NB4 (cell line): ENCODE results near the gene MNAT1.

Experiments used
- DNase-seq: peaks from one replicate; pipeline ENCODE4 v3.0.0; 2010; ENCODE audit warnings: low read depth
- H3K4me3 ChIP-seq: one replicate; pipeline ENCODE4 v1.5.1; 2011; ENCODE audit warnings: mild to moderate bottlenecking, low read depth, low read length, moderate library complexity
- CTCF ChIP-seq: IDR thresholded peaks from one replicate; pipeline ENCODE4 v1.5.1; 2012; ENCODE audit warnings: low read depth, low read length
- MAX ChIP-seq: IDR thresholded peaks from 2 replicates; pipeline ENCODE4 v1.6.1; 2011; ENCODE audit warnings: low read depth, low read length
- MYC ChIP-seq: IDR thresholded peaks from 2 replicates; pipeline ENCODE4 v1.6.1; 2011; ENCODE audit warnings: low read depth, low read length
- POLR2A ChIP-seq: IDR thresholded peaks from 2 replicates; pipeline ENCODE4 v1.6.1; 2011; ENCODE audit warnings: mild to moderate bottlenecking; ENCODE audit not compliant: insufficient read length; ENCODE audit errors: extremely low read depth

Gene MNAT1

GRCh38 chr14:60956202-60956601 lies 221.6 kb downstream of the MNAT1 start:
- H3K4me3 ChIP-seq = no peak overlapping the region
- no peak for DNase-seq

GRCh38 chr14:60956632-60957031 lies 222.1 kb downstream of the MNAT1 start:
- H3K4me3 ChIP-seq = no peak overlapping the region
- TF ChIP-seq POLR2A (no peak), CTCF (no peak), MYC (no peak), MAX (no peak)
- no peak for DNase-seq

More at GRCh38 chr14:60956202-60956601, 221.6 kb downstream of the MNAT1 start:
- no peak for TF ChIP-seq CTCF
- TF ChIP-seq POLR2A = no peak

- TF ChIP-seq MYC (no peak), POLR2A (no peak), CTCF (no peak), MAX (no peak)
- H3K4me3 ChIP-seq = no peak overlapping the region
- DNase-seq = no peak
Measured at GRCh38 chr14:60958146-60958545, 223.6 kb downstream of the MNAT1 start.

- no peak overlapping the region for H3K4me3 ChIP-seq
- no peak for TF ChIP-seq CTCF
- no peak for TF ChIP-seq MAX
- TF ChIP-seq MYC = no peak
- no peak for TF ChIP-seq POLR2A
- no peak for DNase-seq
Measured at GRCh38 chr14:60963761-60964160, 229.2 kb downstream of the MNAT1 start.

GRCh38 chr14:60964904-60965303 lies 230.3 kb downstream of the MNAT1 start:
- TF ChIP-seq MAX (no peak), CTCF (no peak), POLR2A (no peak), MYC (no peak)
- DNase-seq = no peak
- H3K4me3 ChIP-seq = no peak overlapping the region

- no peak overlapping the region for H3K4me3 ChIP-seq
- TF ChIP-seq CTCF (no peak), MAX (no peak), POLR2A (no peak), MYC (no peak)
- no peak for DNase-seq
Measured at GRCh38 chr14:60965402-60965801, 230.8 kb downstream of the MNAT1 start.
